Natural killer cell treated with Interleukin-12 subunit alpha and Interleukin-12 subunit beta and Interleukin-15 and Interleukin-18, amount 100 ng/mL, for 72 hours (primary cell): Measurements from ENCODE around the gene SETD5. TPM values are rescaled to one million over a fixed set of nuclear protein-coding genes. Genes with fewer than 3 reads are reported as not detected.
A peak's percentile ranks its signal among the peaks of the same experiment; 100 is the strongest.

Experiments
- ATAC-seq, 2 donors: fragments of 150-1000 bp; cut with Tn5 transposase in 1 of 2; sonication (Bioruptor Pico), chemical (Tn5 transposase) in 1 of 2; 2 replicates each; pipeline ENCODE4 v1.10.0; 2021
- DNase-seq: peaks from one replicate; pipeline ENCODE4 v3.0.0; 2022; ENCODE audit warnings: low spot score
- H3K27ac Mint-ChIP-seq, 2 donors: 1 replicate in 1 of 2; 2 replicates in 1 of 2; pipeline ENCODE4 v1.8.0; 2022; ENCODE audit warnings: mixed read lengths in 2 of 2, mild to moderate bottlenecking in 1 of 2, moderate library complexity in 1 of 2
- H3K27me3 Mint-ChIP-seq, 2 donors: 1 replicate in 1 of 2; 2 replicates in 1 of 2; pipeline ENCODE4 v1.8.0; 2022; ENCODE audit warnings: mixed read lengths in 2 of 2
- H3K36me3 Mint-ChIP-seq: one replicate; pipeline ENCODE4 v1.8.0; 2022; ENCODE audit warnings: mixed read lengths
- H3K4me1 Mint-ChIP-seq, 2 donors: 1 replicate in 1 of 2; 2 replicates in 1 of 2; pipeline ENCODE4 v1.8.0; 2022; ENCODE audit warnings: low read depth in 2 of 2, mixed read lengths in 2 of 2, mild to moderate bottlenecking in 1 of 2
- H3K4me3 Mint-ChIP-seq: one replicate; pipeline ENCODE4 v1.8.0; 2022; ENCODE audit warnings: mixed read lengths
- H3K9me3 Mint-ChIP-seq: 2 replicates; pipeline ENCODE4 v1.8.0; 2022; ENCODE audit warnings: mixed read lengths
- total RNA-seq, 2 donors: library from RNA; stranded (reverse); gene quantifications; one replicate each; pipeline ENCODE4 v1.2.3, GENCODE V29; 2022

Gene SETD5
- total RNA-seq, 2 donors from 2014 or later, result 131 to 188 TPM

- ATAC-seq (peak; percentile 53 to 62), DNase-seq (no peak)
- H3K4me3 Mint-ChIP-seq, result peak overlapping the region; percentile 52
- peaks cover 6% of the 10 kb centered on the region for H3K36me3 Mint-ChIP-seq
- H3K27ac Mint-ChIP-seq, result peak overlapping the region; percentile 45 to 49
- no peaks in the 10 kb centered on the region for H3K27me3 Mint-ChIP-seq
- H3K4me1 Mint-ChIP-seq, result peaks cover 45 to 53% of the 10 kb centered on the region in 2 donors
- H3K9me3 Mint-ChIP-seq, result no peaks in the 10 kb centered on the region
These were observed 12.8 kb downstream of the SETD5 start for GRCh38 chr3:9409981-9410854.

- ATAC-seq (no peak), DNase-seq (no peak)
- Mint-ChIP-seq H3K9me3 (no peaks in the 10 kb centered on the region), H3K27me3 (no peaks in the 10 kb centered on the region), H3K4me1 (peaks cover 45 to 52% of the 10 kb centered on the region in 2 donors), H3K27ac (no peak overlapping the region), H3K36me3 (peaks cover 10% of the 10 kb centered on the region), H3K4me3 (no peak overlapping the region)
These were observed 13.9 kb downstream of the SETD5 start for GRCh38 chr3:9411302-9411701.

GRCh38 chr3:9412293-9412692 lies 14.9 kb downstream of the SETD5 start:
- H3K9me3 Mint-ChIP-seq, result no peaks in the 10 kb centered on the region
- ATAC-seq (no peak), DNase-seq (no peak)
- H3K27ac Mint-ChIP-seq, result no peak overlapping the region
- H3K4me1 Mint-ChIP-seq, result peaks cover 45 to 58% of the 10 kb centered on the region in 2 donors
- H3K4me3 Mint-ChIP-seq, result no peak overlapping the region
- H3K36me3 Mint-ChIP-seq, result peaks cover 10% of the 10 kb centered on the region
- H3K27me3 Mint-ChIP-seq, result no peaks in the 10 kb centered on the region

GRCh38 chr3:9414826-9415225 lies 17.4 kb downstream of the SETD5 start:
- no peaks in the 10 kb centered on the region for H3K9me3 Mint-ChIP-seq
- H3K27ac Mint-ChIP-seq, result no peak overlapping the region
- no peak for DNase-seq
- H3K27me3 Mint-ChIP-seq, result no peaks in the 10 kb centered on the region
- peaks cover 41 to 42% of the 10 kb centered on the region in 2 donors for H3K4me1 Mint-ChIP-seq
- no peak overlapping the region for H3K4me3 Mint-ChIP-seq
- no peak for ATAC-seq
- H3K36me3 Mint-ChIP-seq, result peaks cover 6% of the 10 kb centered on the region

- ATAC-seq, result no peak
- H3K27me3 Mint-ChIP-seq, result no peaks in the 10 kb centered on the region
- no peak for DNase-seq
- H3K4me3 Mint-ChIP-seq, result no peak overlapping the region
- peak overlapping the region; percentile 9 to 71 for H3K27ac Mint-ChIP-seq
- H3K9me3 Mint-ChIP-seq, result no peaks in the 10 kb centered on the region
- peaks cover 39% of the 10 kb centered on the region in 2 donors for H3K4me1 Mint-ChIP-seq
- H3K36me3 Mint-ChIP-seq, result peaks cover 4% of the 10 kb centered on the region
These were observed 18.2 kb downstream of the SETD5 start for GRCh38 chr3:9415485-9416138.

GRCh38 chr3:9416139-9416780 lies 18.8 kb downstream of the SETD5 start:
- H3K4me1 Mint-ChIP-seq, result peaks cover 42% of the 10 kb centered on the region in 2 donors
- no peaks in the 10 kb centered on the region for H3K9me3 Mint-ChIP-seq
- no peak for ATAC-seq
- no peak overlapping the region for H3K4me3 Mint-ChIP-seq
- no peak for DNase-seq
- H3K27ac Mint-ChIP-seq, result peak overlapping the region; percentile 9 to 71
- H3K27me3 Mint-ChIP-seq, result no peaks in the 10 kb centered on the region
- H3K36me3 Mint-ChIP-seq, result peaks cover 4% of the 10 kb centered on the region

GRCh38 chr3:9420850-9421549 lies 23.6 kb downstream of the SETD5 start:
- peak overlapping the region; percentile 6 to 66 for H3K27ac Mint-ChIP-seq
- ATAC-seq (no peak), DNase-seq (no peak)
- H3K4me1 Mint-ChIP-seq, result peaks cover 31 to 32% of the 10 kb centered on the region in 2 donors
- no peak overlapping the region for H3K4me3 Mint-ChIP-seq
- no peaks in the 10 kb centered on the region for H3K9me3 Mint-ChIP-seq
- H3K27me3 Mint-ChIP-seq, result no peaks in the 10 kb centered on the region
- H3K36me3 Mint-ChIP-seq, result peaks cover 2% of the 10 kb centered on the region

- Mint-ChIP-seq H3K36me3 (peaks cover 4% of the 10 kb centered on the region), H3K27ac (peak overlapping the region; percentile 65 to 83), H3K27me3 (no peaks in the 10 kb centered on the region), H3K4me3 (peak overlapping the region; percentile 0), H3K9me3 (no peaks in the 10 kb centered on the region), H3K4me1 (peaks cover 23 to 27% of the 10 kb centered on the region in 2 donors)
- no peak for DNase-seq
- peak; percentile 62 to 65 for ATAC-seq
These were observed 25.5 kb downstream of the SETD5 start for GRCh38 chr3:9422712-9423424.

- no peaks in the 10 kb centered on the region for H3K9me3 Mint-ChIP-seq
- ATAC-seq (no peak), DNase-seq (no peak)
- H3K4me1 Mint-ChIP-seq, result peaks cover 1 to 15% of the 10 kb centered on the region in 2 donors
- H3K36me3 Mint-ChIP-seq, result peaks cover 29% of the 10 kb centered on the region
- H3K4me3 Mint-ChIP-seq, result no peak overlapping the region
- H3K27ac Mint-ChIP-seq, result peak overlapping the region; percentile 15 to 22
- H3K27me3 Mint-ChIP-seq, result no peaks in the 10 kb centered on the region
These were observed 31.0 kb downstream of the SETD5 start for GRCh38 chr3:9428411-9428810.

- ATAC-seq (no peak), DNase-seq (no peak)
- Mint-ChIP-seq H3K36me3 (peaks cover 49% of the 10 kb centered on the region), H3K27me3 (no peaks in the 10 kb centered on the region), H3K4me1 (peaks cover 8 to 12% of the 10 kb centered on the region in 2 donors), H3K27ac (peak overlapping the region in 1 of 2 donors; percentile 47), H3K4me3 (no peak overlapping the region), H3K9me3 (no peaks in the 10 kb centered on the region)
These were observed 33.3 kb downstream of the SETD5 start for GRCh38 chr3:9430733-9431132.

- H3K4me1 Mint-ChIP-seq, result peaks cover 6 to 12% of the 10 kb centered on the region in 2 donors
- no peak for DNase-seq
- no peak overlapping the region for H3K27ac Mint-ChIP-seq
- no peaks in the 10 kb centered on the region for H3K9me3 Mint-ChIP-seq
- peaks cover 48% of the 10 kb centered on the region for H3K36me3 Mint-ChIP-seq
- no peaks in the 10 kb centered on the region for H3K27me3 Mint-ChIP-seq
- ATAC-seq, result no peak
- no peak overlapping the region for H3K4me3 Mint-ChIP-seq
These were observed 36.5 kb downstream of the SETD5 start for GRCh38 chr3:9433627-9434521.

GRCh38 chr3:9435316-9435715 lies 37.9 kb downstream of the SETD5 start:
- no peak for DNase-seq
- H3K9me3 Mint-ChIP-seq, result no peaks in the 10 kb centered on the region
- H3K36me3 Mint-ChIP-seq, result peaks cover 41% of the 10 kb centered on the region
- no peaks in the 10 kb centered on the region for H3K27me3 Mint-ChIP-seq
- no peak for ATAC-seq
- no peak overlapping the region for H3K4me3 Mint-ChIP-seq
- H3K4me1 Mint-ChIP-seq, result peaks cover 6 to 12% of the 10 kb centered on the region in 2 donors
- H3K27ac Mint-ChIP-seq, result no peak overlapping the region
